Left cardiac atrium (tissue), 4 donors: ENCODE results near the gene HCST. TPM values are rescaled to one million over a fixed set of nuclear protein-coding genes. Genes with fewer than 3 reads are reported as not detected.
"Not testable (repeated sequence)": the region's sequence is repeated elsewhere in the genome, so short reads cannot be mapped to it uniquely, and the experiment has no call there.

Source experiments
- ATAC-seq, 2 donors: fragments of 200-7000 bp; cut with Tn5 transposase; one replicate each; pipeline ENCODE4 v1.9.1; 2020; ENCODE audit warnings: mild to moderate bottlenecking in 2 of 2, moderate library complexity in 2 of 2
- DNase-seq: peaks from one replicate; pipeline ENCODE4 v3.0.0-alpha.2; 2020
- intact Hi-C, 2 donors: fragments of 100-400 bp; cut with DNase I; formaldehyde crosslinking; loops; one replicate each; pipeline versions ENCODE4 v1.14.1 to v1.15.1; 2022 to 2023
- total RNA-seq, 2 donors: library from RNA; stranded (reverse); fragmentation: NEBNext Ultra II Directional; extraction: Animal tissue kit (Norgen Biotek cat#: 25700); gene quantifications; one replicate each; pipeline ENCODE4 v1.2.1, GENCODE V29; 2021
- donor health status: DM: no; HTN: yes; CAD: no.
- donor health status: DM: no; HTN: yes; CAD: no; lungs with severe emphysema.
- donor health status: DM: yes; HTN: yes; CAD: no.
- donor health status: Dilated cardiomyopathy.

HCST gene
- total RNA-seq, 2 donors from 2014 or later = 6.9 to 15.5 TPM

DNA sequence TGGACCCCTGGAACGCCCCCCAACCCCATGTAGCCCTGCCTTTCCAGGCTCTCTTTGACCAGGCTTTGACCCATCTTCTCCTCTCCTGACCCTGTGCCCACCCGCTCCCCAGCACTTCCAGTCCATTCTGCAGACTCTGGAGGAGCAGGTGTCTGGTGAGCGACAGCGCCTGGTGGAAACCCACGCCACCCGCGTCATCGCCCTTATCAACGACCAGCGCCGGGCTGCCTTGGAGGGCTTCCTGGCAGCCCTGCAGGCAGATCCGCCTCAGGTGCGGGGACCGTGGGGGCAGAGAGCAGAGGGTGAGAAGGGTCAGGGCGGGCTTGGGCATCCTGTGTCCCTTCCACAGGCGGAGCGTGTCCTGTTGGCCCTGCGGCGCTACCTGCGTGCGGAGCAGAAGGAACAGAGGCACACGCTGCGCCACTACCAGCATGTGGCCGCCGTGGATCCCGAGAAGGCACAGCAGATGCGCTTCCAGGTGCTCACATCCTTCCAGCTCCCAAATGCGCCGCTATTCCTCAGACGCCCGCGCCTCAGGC, 27.9 kb upstream of the HCST start:
- ATAC-seq = no peak
- intact Hi-C loops = no loop called here
- no peak for DNase-seq

DNA sequence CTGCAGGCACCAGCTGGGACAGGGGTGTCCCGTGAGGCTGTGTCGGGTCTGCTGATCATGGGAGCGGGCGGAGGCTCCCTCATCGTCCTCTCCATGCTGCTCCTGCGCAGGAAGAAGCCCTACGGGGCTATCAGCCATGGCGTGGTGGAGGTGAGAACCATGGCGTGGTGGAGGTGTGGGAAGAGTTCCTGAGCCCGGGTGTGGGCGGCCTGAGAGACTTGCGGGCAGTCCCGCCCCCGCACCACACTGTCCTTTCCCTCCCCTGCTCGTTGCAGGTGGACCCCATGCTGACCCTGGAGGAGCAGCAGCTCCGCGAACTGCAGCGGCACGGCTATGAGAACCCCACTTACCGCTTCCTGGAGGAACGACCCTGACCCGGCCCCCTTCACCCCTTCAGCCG, 23.3 kb upstream of the HCST start:
- intact Hi-C loops = no loop called here
- ATAC-seq = no peak
- DNase-seq = no peak

DNA sequence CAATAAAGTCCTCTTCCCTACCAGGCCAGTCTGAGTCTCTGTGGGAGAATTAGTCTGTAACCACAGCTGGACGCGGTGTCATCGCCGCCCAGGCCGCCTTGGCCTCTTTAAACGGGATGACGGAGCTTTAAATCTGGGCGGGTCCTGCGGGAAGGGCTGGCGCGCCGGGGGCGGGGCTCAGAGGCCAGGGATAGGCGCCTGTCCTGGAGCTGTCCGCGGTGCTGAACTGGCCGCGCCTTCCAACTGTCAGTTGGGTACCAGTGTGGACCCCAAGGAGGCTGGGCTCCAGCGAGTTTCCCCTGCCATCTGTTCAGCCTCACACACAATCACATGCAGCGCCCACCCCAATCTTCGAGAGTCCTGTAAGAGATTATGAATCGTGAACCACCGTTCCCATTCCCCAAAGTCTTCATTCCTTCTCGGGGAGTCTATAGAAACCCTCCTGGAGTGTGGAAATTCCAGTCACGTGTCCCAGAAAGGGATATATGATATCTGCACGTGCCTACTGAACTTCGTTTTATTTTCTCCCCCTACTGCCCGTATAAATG, 22.5 kb upstream of the HCST start:
- ATAC-seq (peak; percentile 96 to 98), DNase-seq (peak; percentile 95)
- intact Hi-C loops = loop anchor here (5.0 kb wide), 2 partner anchors 47 to 52 kb away; no protein-coding TSS in a partner anchor

DNA sequence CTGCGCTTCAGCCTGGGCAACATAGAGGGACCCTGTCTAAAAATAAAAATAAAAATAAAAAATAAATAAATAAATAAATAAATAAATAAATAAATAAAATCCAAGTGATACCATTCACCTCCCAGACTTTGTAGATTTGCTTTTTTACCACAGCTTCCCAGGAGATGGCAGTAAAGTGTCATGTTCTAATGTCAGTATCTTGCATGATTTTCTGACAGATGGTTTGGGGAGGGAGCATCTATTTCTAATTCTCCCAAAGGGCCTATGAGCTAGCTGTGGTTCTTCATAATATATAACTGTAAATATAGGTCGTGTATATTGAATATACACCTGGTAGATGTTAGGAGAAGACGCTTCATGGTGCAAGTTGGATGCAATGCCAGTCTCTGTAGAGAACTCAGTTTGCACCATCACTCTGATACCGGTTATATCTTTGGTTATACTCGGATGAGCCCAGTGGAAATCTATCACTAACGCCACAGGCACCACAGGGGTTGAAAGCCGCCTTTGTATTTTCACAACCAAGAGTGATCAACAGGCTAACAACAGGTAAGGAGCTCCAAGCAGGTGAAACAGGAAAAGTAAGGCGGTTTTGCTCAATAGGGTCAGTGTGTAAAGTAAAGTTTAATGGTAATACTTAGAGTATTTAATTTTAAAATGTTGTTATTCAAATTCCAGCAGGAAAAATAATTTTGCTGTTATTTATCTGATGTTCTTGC, 20.1 kb upstream of the HCST start:
- ATAC-seq = peak in 1 of 2 donors; percentile 32
- intact Hi-C loops = loop anchor here (5.0 kb wide), 2 partner anchors 45 to 50 kb away; no protein-coding TSS in a partner anchor
- DNase-seq = no peak

DNA sequence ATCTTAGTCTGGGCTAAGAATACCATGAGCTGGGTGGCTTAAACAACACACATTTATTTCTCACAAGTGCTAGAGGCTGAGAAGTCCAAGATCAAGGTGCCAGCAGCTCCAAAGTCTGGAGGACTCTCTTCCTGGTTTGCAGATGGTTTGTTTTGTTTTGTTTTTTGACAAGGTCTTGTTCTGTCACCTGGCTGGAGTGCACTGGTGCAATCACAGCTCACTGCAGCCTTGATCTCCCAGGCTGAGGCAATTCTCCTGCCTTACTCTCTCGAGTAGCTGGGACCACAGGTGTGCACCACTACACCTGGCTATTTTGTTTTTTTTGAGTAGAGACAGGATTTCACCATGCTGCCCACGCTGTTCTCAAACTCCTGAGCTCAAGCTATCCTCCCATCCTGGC, 18.4 kb upstream of the HCST start:
- ATAC-seq = no peak
- intact Hi-C loops = loop anchor here (5.0 kb wide), 2 partner anchors 43 to 48 kb away; no protein-coding TSS in a partner anchor
- DNase-seq = no peak

DNA sequence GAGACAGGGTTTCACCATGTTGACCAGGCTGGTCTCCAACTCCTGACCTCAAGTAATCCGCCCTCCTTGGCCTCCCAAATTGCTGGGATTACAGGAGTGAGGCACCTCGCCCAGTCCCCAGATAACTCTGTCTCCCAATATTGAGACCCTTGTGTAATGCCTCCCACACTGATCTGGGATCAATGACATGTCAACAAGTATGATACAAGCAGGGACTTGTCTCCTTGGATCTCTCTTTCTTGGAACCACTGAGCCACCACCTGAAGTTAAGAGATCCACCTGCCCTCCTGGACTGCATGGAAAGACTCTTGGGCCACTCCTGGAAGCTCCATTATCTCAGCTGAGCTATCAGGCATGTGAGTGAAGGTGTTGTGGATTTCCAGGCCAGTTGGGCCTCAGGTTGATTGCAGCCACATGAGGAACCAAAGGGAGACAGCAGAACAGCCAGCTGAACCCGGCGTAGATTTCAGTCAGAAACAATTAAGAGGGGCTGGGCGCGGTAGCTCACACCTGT, 17.0 kb upstream of the HCST start:
- DNase-seq (no peak), ATAC-seq (no peak)
- intact Hi-C loops = no loop called here

DNA sequence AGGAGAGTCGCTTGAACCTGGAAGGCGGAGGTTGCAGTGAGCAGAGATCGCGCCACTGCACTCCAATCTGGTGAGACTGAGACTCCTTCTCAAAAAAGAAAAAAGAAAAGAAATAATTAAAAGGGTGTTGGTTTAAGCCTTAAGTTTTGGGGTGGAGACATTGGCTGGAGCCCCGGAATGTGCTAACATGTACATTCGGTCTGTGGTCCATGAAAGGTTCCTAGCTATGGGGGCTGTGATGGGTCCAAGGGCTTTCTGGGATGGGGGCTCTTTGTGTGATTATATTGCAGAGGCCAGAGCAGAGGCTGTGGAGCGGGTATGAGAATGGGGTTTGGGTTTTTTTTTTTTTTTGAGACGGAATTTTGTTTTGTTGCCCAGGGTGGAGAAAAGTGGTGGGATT, 16.4 kb upstream of the HCST start:
- no peak for ATAC-seq
- intact Hi-C loops = no loop called here
- DNase-seq = no peak

DNA sequence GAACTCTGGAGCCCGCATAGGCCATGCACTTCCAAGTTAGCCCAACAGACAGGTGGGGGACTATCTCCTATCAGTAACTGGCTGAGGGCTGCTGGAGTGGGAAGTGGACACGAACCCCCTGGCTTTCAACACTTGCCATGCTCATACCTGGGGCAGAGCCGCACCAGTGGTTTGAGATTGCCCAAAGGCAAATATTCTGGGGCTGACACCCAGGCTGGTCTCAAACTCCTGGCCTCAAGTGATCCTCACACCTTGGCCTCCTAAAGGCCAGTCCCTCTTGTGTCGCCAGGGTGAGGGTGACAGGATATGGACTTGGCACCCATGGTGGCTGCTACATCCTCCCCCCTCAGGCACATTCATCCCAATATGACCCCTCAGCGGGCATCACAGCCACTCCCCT, 15.1 kb upstream of the HCST start:
- DNase-seq = no peak
- no peak for ATAC-seq
- intact Hi-C loops = no loop called here

DNA sequence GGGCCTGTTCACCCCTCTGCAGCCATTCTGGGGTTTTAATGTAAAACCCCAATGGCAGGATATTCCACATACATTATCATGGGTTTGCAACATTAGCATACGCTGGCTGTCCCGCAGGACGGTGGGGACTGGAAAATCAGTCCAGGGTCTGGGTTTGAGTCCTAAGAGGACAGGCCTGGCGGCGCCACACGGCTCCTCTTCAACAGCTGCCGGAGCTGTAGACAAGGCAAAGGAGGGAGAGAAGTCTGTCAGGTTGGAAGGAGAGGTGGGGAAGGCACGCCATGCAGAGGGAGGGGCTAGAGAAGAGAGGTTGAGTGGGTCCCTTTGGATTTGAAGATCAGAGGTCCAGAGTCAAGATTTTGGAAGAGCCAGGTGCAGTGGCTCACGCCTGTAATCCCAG, 13.9 kb upstream of the HCST start:
- DNase-seq (no peak), ATAC-seq (no peak)
- intact Hi-C loops = no loop called here

DNA sequence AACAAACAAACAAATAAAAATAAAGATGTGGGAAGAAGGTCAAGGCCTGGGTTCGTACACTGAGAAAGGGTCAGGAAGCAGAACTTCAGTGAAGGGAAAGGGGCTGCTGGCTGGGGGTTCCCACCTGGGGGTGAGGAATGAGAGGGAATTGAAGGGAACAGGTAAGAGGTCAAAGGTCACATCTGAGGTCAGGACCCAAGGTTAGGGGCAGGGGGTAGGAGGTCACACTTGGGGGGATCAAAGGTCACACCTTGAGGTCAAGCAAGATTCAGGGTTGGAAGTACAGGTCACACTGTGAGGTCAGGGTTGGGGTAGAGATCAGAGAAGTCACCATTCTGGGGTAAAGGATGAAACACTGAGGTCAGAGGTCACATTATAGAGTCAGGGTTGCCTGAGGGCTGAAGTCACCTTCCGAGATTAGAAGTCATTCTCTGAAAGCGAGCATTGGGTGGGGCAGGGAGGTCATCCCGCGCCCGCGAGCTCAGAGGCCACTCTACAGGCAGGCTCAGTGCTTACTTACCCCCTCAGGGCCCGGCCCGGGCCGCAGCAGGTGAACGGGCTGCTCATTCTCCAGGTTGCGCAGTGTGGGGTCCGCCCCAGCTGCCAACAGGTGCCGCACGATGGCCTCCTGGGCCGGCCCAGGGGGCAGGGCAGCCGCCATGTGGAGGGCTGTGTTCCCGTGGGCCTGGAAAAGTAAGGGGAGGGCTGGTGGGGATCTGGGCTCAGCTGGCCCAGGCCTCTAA, 12.8 kb upstream of the HCST start:
- no peak for ATAC-seq

DNA sequence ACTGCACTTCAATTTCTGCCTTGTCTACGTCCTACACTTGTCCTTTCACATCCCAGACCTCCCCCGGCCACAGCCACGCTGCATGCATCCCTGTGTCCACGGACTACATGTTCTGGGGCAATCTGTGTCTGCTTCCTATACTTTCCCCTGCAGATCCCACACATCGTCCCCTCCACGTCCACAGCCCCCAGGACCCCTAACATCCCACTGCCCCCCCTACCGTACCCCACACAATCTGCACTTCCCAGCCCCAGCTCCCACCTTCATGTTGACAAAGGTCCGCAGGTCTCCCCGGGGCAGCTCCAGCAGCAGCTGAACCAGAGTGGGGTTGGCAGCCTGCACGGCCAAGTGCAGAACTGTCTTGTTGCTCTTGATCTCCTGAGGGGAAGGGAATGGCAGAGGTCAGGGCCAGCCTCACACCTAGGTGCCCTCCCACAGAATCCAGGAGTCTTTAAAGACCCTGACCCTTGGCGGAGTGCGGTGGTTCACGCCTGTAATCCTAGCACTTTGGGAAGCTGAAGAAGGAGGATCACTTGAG, 12.1 kb upstream of the HCST start:
- ATAC-seq = no peak
- no peak for DNase-seq
- intact Hi-C loops = no loop called here

More for the DNA sequence above, 12.8 kb upstream of the HCST start:
- no peak for DNase-seq
- intact Hi-C loops = no loop called here

DNA sequence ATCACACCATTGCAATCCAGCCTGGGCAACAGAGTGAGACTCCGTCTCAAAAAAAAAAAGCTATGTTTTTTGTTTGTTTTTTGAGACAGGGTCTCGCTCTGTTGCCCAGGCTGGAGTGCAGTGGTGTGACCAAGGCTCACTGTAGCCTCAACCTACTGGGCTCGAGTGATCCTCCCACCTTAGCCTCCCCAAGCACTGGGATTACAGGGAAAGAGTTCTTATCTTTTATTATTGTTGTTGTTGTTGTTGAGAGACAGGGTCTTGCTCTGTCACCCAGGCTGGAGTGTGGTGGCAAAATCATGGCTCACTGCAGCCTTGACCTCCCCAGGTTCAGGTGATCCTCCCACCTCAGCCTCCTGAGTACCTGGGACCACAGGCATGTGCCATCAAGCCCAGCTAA, 10.5 kb upstream of the HCST start:
- DNase-seq, intact Hi-C loops, ATAC-seq: not testable (repeated sequence)

DNA sequence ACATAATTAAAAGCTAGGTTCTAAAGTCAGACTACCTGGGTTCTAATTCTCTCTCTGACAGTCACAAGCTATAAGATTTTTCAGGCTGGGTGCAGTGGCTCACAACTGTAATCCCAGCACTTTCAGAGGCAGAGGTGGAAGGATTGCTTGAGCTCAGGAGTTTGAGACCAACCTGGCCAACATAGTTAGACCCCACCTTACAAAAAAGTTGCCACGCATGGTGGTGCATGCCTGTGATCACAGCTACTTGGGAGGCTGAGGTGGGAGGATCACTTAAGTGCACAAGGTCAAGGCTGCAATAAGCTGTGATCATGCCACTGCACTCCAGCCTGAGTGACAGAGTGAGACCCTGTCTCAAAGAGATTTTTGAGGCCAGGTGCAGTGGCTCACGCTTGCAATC, 8.0 kb upstream of the HCST start:
- DNase-seq (no peak), ATAC-seq (no peak)
- intact Hi-C loops = no loop called here

DNA sequence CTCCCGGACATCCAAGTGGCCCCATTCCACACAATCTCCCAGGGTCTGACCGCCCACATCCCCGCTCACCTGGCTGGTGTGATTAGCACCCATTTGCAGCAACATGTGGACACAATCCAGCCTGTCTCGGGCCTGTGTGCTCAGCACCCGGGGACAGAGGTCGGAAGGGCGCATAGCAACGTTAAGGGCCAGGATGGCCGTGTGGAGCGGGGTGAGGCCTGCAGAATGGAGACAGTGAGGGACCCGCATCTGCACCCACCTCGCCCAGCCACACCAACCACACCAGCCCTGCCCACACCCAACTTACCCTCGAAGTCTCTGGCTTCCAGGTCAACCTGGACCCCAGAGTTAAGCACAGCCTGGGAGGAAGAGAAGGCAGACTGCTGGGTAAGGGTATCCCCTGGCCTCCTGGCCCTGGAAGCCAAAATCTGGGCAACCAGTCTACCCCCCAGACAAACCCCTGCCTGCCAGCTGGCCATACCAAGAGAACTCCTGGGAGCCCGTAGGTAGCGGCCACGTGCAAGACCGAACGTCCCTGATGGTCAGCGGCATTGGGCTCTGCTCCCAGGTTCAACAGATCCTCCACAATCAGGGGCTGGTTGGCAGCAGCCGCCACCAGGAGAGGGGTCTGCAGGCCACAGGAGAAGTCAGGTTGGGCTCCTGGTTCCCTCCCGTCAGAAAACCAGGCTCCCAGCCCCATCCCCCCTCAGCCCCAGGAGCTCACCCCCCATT, 6.3 kb upstream of the HCST start:
- no peak for ATAC-seq
- intact Hi-C loops = no loop called here

DNA sequence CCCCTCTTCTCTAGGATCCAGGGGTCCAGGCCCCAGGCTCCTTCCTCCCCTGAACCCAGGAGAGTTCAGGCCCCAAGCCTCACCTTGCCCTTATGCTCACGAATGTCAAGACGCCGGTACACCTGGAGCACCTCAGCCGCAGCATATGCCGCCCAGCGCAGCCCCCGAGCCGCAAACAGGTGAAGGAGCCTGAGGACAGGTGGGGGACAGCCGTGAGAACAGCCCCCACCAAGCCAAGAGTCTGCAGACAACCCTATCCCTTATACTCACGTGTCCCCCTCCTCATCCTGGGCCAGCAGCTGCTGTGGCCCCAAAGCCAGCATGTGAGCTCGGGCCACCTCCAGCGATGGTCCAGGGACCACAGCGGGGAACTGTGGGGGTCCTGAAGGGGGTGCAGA, 5.7 kb upstream of the HCST start:
- intact Hi-C loops = no loop called here
- no peak for ATAC-seq
- DNase-seq = no peak

More for the DNA sequence above, 6.3 kb upstream of the HCST start:
- DNase-seq = no peak

DNA sequence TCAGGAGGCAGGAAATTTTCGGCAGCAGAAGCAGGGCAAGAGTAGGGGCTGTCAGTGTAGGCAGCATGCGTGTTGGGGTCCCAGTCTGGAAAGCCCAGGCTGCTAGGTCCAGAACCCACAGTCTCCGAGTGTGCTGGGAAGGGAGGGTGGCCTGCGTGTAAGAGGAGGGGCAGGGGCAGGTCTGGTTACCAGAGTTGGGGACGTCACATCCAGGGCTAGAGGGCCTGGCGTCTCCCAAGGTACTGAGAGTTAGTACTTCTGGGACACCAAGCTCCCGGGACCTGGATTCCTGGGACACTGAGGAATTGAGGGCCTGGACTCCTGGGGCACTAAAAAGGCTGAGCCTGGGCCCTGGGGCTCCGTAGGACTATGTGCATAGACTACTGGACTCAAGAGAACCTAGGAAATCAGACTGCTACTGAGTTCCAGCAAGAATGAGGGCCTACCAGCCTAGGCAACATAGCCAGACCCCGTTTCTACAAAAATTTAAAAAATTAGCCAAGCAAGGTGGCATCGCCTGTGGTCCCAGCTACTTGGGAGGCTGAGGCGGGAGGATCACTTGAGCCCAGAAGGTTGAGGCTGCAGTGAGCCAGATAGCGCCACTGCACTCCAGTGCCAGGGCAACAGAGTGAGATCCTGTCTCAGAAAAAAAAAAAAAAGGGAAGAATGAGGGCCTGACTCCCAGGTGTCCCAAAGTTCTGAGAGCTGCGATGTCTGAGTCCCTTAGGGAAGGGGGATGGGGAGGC, 4.5 kb upstream of the HCST start:
- ATAC-seq (no peak), DNase-seq (no peak)
- intact Hi-C loops = no loop called here

DNA sequence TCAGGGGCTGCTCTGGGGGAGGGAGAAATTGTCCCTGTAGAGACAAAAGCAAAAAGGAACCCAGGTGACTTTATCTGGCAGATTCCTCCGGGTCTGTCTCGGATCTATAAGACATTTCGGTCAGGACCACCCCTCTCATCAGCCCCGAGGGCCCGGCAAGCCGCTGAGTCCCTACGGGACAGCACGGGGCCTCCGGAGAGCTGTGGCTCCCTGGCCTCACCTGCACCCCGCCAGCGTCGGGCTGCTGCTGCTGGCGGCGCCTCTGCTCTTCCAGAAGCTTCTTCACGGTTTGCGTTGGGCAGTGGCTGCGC, 3.9 kb upstream of the HCST start:
- ATAC-seq = no peak
- intact Hi-C loops = no loop called here

DNA sequence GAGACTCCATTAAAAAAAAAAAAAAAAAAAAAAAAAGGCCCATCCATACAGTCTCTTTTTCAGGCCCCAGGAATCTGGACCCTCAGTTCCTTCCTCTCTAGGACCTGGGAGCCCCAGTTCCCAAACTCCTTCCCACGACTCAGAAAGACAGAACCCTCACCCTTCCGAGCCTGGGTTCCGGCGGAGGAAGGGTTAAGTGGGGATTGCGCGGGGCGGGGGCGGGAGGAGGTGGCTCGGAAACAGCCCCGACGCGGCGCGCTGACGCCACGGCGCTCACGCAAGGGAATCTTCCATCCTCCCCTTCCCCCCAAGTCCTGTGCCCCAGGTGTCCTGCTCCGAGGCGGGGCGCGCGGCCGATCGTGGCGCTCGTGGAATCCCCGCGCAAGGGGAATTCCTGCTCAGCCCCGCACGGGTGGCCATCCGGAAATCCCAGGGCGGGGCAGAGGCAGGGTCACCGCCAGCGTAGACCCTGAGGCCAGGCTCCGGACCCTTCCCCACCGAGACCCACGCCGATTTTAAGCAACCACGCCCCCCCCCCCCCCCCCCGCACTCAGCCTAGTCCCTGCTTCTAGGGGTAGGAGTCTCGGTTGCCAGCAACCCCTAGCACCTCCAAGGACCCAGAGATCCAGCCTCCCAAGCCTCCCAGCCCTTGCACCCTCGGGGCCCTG, 2.6 kb upstream of the HCST start:
- DNase-seq (peak; percentile 88), ATAC-seq (peak; percentile 87)
- intact Hi-C loops = no loop called here

More for the DNA sequence above, 3.9 kb upstream of the HCST start:
- no peak for DNase-seq
